ENCODE measurements around the gene CAMK2N2. TPM values are rescaled to one million over a fixed set of nuclear protein-coding genes. Genes with fewer than 3 reads are reported as not detected.

The CAMK2N2 gene
- total RNA-seq, 2 donors from 2014 or later: 0.33 to 1.8 TPM

- Histone ChIP-seq H3K27me3 (ENCODE audit: control insufficient read depth, insufficient read depth, low read length, poor library complexity, severe bottlenecking) (peaks cover 3% of the 10 kb centered on the region), H3K9me3 (ENCODE audit: control insufficient read depth, low read length) (no peaks in the 10 kb centered on the region), H3K9ac (ENCODE audit: extremely low read depth, low read length, poor library complexity, severe bottlenecking) (peak overlapping the region; percentile 80), H3K4me3 (ENCODE audit: low read length) (peak overlapping the region; percentile 96), H3K36me3 (ENCODE audit: control insufficient read depth, insufficient read depth, low read length) (peaks cover 48% of the 10 kb centered on the region), H3K4me1 (ENCODE audit: control insufficient read depth, insufficient read depth, low read length) (no peaks in the 10 kb centered on the region), H3K27ac (ENCODE audit: low read depth, low read length) (peak overlapping the region; percentile 34)
- no peak for TF ChIP-seq CTCF (conservative IDR thresholded peaks at IDR 0.05)
- no peaks in the 10 kb centered on the region for H3K9me3 Mint-ChIP-seq
- peaks cover 51% of the 10 kb centered on the region for H3K36me3 Mint-ChIP-seq (ENCODE audit: low read depth)
- WGBS, 2 experiments (ENCODE audit: insufficient coverage in 1 of 2, insufficient read length in 1 of 2): 17 to 22% methylated on average over 18 to 29 of the region's 29 CpGs
- peak overlapping the region; percentile 98 for H3K4me3 Mint-ChIP-seq
- H3K27ac Mint-ChIP-seq: peak overlapping the region; percentile 88
- peaks cover 2% of the 10 kb centered on the region for H3K27me3 Mint-ChIP-seq (ENCODE audit: insufficient read depth)
- DNase-seq: no peak
- H3K4me1 Mint-ChIP-seq: peaks cover 12% of the 10 kb centered on the region
Observed at GRCh38 chr3:184299488-184300377, 38.4 kb upstream of the CAMK2N2 start.

- no peaks in the 10 kb centered on the region for H3K9me3 Mint-ChIP-seq
- TF ChIP-seq CTCF (conservative IDR thresholded peaks at IDR 0.05): no peak
- peaks cover 7% of the 10 kb centered on the region for H3K27me3 ChIP-seq (ENCODE audit: control insufficient read depth, insufficient read depth, low read length, poor library complexity, severe bottlenecking)
- H3K9ac ChIP-seq (ENCODE audit: extremely low read depth, low read length, poor library complexity, severe bottlenecking): peak within 1 kb of the TSS; percentile 85
- peaks cover 12% of the 10 kb centered on the region for H3K4me1 Mint-ChIP-seq
- peak within 1 kb of the TSS; percentile 96 for H3K4me3 ChIP-seq (ENCODE audit: low read length)
- H3K9me3 ChIP-seq (ENCODE audit: control insufficient read depth, low read length): no peaks in the 10 kb centered on the region
- H3K27ac ChIP-seq (ENCODE audit: low read depth, low read length): peak within 1 kb of the TSS; percentile 34
- 1% methylated on average over 31 to 78 of the region's 78 CpGs for WGBS, 2 experiments (ENCODE audit: insufficient coverage in 1 of 2, insufficient read length in 1 of 2)
- peaks cover 43% of the 10 kb centered on the region for H3K36me3 Mint-ChIP-seq (ENCODE audit: low read depth)
- peak within 1 kb of the TSS; percentile 88 for H3K27ac Mint-ChIP-seq
- peak; percentile 99 for DNase-seq
- H3K27me3 Mint-ChIP-seq (ENCODE audit: insufficient read depth): peaks cover 5% of the 10 kb centered on the region
- peak within 1 kb of the TSS; percentile 98 for H3K4me3 Mint-ChIP-seq
- peaks cover 40% of the 10 kb centered on the region for H3K36me3 ChIP-seq (ENCODE audit: control insufficient read depth, insufficient read depth, low read length)
- H3K4me1 ChIP-seq (ENCODE audit: control insufficient read depth, insufficient read depth, low read length): no peaks in the 10 kb centered on the region
Observed at GRCh38 chr3:184298759-184299487, 37.6 kb upstream of the CAMK2N2 start, which contains the start of gene PSMD2. PSMD2 (plus strand) TSS chr3:184299241; CDS start chr3:184299267, 26 bp downstream.

- no peak overlapping the region for H3K4me3 Mint-ChIP-seq
- WGBS, 2 experiments (ENCODE audit: insufficient coverage in 1 of 2, insufficient read length in 1 of 2): 94 to 95% methylated on average over 5 to 6 of the region's 7 CpGs
- no peak overlapping the region for H3K4me3 ChIP-seq (ENCODE audit: low read length)
- H3K4me1 ChIP-seq (ENCODE audit: control insufficient read depth, insufficient read depth, low read length): no peaks in the 10 kb centered on the region
- no peak for TF ChIP-seq CTCF (conservative IDR thresholded peaks at IDR 0.05)
- peaks cover 7% of the 10 kb centered on the region for H3K27me3 ChIP-seq (ENCODE audit: control insufficient read depth, insufficient read depth, low read length, poor library complexity, severe bottlenecking)
- no peak overlapping the region for H3K9ac ChIP-seq (ENCODE audit: extremely low read depth, low read length, poor library complexity, severe bottlenecking)
- peaks cover 12% of the 10 kb centered on the region for H3K4me1 Mint-ChIP-seq
- H3K27ac ChIP-seq (ENCODE audit: low read depth, low read length): no peak overlapping the region
- H3K27me3 Mint-ChIP-seq (ENCODE audit: insufficient read depth): peaks cover 7% of the 10 kb centered on the region
- no peak overlapping the region for H3K27ac Mint-ChIP-seq
- H3K36me3 Mint-ChIP-seq (ENCODE audit: low read depth): peaks cover 20% of the 10 kb centered on the region
- H3K9me3 ChIP-seq (ENCODE audit: control insufficient read depth, low read length): no peaks in the 10 kb centered on the region
- peaks cover 16% of the 10 kb centered on the region for H3K36me3 ChIP-seq (ENCODE audit: control insufficient read depth, insufficient read depth, low read length)
- no peak for DNase-seq
- no peaks in the 10 kb centered on the region for H3K9me3 Mint-ChIP-seq
Observed at GRCh38 chr3:184296616-184297015, 35.3 kb upstream of the CAMK2N2 start.
